ENCODE data around the gene NEB. TPM values are rescaled to one million over a fixed set of nuclear protein-coding genes. Genes with fewer than 3 reads are reported as not detected.

NEB gene
- total RNA-seq, 1 donor from 2014 or later: 5.0 TPM

DNA sequence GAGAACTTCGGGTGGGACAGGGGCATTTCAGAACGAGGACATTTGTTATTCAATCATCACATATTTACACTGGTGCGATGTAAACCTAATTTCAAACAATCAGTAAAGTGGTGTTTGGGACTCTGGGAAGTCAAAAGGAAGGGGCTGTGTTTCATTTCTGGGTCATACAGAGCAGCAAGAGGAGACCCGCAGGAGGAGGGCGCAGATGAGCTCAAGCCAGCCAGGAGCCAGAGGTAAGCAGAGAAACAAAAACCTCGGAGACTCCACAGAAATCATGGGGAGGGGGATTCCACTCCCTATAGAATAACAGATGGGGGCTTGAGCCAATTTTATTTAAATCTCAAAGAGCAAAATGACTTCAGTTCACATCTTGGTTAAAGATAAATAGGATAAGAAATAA lies 55.4 kb downstream of the NEB start:
- Mint-ChIP-seq H3K27me3 (peaks cover 20% of the 10 kb centered on the region), H3K4me1 (ENCODE audit: unreplicated experiment) (no peaks in the 10 kb centered on the region), H3K36me3 (no peaks in the 10 kb centered on the region), H3K9me3 (no peaks in the 10 kb centered on the region), H3K4me3 (no peak overlapping the region), H3K27ac (no peak overlapping the region)
- TF ChIP-seq, protein P1, sequence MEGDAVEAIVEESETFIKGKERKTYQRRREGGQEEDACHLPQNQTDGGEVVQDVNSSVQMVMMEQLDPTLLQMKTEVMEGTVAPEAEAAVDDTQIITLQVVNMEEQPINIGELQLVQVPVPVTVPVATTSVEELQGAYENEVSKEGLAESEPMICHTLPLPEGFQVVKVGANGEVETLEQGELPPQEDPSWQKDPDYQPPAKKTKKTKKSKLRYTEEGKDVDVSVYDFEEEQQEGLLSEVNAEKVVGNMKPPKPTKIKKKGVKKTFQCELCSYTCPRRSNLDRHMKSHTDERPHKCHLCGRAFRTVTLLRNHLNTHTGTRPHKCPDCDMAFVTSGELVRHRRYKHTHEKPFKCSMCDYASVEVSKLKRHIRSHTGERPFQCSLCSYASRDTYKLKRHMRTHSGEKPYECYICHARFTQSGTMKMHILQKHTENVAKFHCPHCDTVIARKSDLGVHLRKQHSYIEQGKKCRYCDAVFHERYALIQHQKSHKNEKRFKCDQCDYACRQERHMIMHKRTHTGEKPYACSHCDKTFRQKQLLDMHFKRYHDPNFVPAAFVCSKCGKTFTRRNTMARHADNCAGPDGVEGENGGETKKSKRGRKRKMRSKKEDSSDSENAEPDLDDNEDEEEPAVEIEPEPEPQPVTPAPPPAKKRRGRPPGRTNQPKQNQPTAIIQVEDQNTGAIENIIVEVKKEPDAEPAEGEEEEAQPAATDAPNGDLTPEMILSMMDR (conservative IDR thresholded peaks at IDR 0.05): no peak
- no peak for DNase-seq (ENCODE audit: extremely low spot score, unreplicated experiment)

DNA sequence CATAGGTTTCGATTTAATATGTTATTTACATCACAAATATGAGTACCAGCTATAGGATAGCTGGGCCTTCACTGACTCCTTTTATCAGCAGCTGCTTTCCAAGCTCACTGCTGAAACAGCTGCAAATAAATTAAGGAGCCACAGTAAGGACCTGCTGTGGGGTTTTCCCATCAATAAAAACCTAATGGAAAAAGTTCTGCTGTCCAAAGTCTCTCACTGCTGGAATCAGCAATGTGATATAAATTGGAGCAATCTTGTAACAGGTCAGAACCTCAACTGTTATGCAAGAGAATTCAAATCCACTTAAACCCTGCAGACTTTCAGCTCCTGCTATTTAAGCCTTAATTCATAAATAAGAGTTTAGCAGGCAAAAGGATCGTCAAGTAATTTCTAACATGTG lies 61.3 kb downstream of the NEB start:
- Mint-ChIP-seq H3K27me3 (peaks cover 14% of the 10 kb centered on the region), H3K27ac (no peak overlapping the region), H3K4me3 (no peak overlapping the region), H3K4me1 (ENCODE audit: unreplicated experiment) (peaks cover 13% of the 10 kb centered on the region), H3K9me3 (no peaks in the 10 kb centered on the region), H3K36me3 (no peaks in the 10 kb centered on the region)
- TF ChIP-seq, protein P1 (conservative IDR thresholded peaks at IDR 0.05): no peak
- no peak for DNase-seq (ENCODE audit: extremely low spot score, unreplicated experiment)

DNA sequence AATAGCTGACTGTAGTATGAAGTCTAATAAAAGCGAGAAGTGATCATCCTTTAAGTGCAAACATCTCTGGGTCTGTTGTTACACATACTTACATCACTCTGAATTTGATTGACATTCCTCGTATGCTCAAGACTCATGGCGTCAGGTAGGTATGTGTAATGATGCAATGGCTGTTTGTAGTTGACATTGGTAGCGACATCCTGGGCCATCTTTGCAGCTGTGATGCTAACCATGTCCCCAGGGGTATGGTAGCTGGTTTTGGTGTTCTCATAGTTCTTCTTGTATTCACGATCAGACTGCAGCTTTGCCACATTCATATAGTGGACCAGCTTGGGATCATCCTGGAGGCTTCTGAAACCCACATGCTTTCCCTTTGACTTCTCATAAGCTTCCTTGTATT lies 62.0 kb downstream of the NEB start:
- H3K9me3 Mint-ChIP-seq: no peaks in the 10 kb centered on the region
- H3K4me3 Mint-ChIP-seq: no peak overlapping the region
- H3K36me3 Mint-ChIP-seq: no peaks in the 10 kb centered on the region
- DNase-seq (ENCODE audit: extremely low spot score, unreplicated experiment): no peak
- peaks cover 8% of the 10 kb centered on the region for H3K27me3 Mint-ChIP-seq
- H3K4me1 Mint-ChIP-seq (ENCODE audit: unreplicated experiment): peaks cover 13% of the 10 kb centered on the region
- TF ChIP-seq, protein P1 (conservative IDR thresholded peaks at IDR 0.05): no peak
- no peak overlapping the region for H3K27ac Mint-ChIP-seq

DNA sequence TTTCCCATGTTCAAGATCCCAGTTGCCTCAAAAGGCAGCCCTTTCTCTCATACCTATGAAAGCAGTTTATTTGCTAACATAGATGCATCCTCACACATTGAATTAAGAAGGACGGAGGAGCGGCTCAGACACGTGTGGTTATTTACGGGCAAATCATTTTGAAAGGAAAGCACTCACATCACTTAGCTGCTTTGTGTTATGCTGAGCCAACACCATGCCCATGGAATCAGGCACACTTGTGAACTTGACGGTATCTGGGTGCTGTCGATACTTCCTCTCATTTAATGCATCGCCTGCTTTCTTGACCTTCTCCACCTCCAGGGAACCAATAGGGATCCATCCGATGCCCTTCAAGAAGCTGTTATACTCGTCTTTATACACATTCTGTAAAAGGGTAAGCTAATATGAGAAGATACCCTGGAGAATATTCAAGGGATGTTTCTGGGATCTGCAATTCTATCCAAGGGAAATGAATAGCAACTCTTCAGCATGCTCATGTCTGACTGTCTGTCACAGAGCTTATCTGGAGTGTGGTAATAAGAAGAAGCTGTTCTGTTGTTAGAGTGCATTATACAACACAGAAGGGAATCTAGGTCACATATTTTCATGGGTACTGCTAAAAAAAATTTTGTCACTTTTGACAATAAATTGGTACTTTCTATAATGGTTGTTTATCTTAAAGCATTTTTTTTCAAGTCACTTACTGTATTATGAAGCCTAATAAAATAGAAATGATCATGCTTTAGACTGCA lies 63.3 kb downstream of the NEB start:
- Mint-ChIP-seq H3K36me3 (no peaks in the 10 kb centered on the region), H3K27me3 (no peaks in the 10 kb centered on the region), H3K27ac (no peak overlapping the region), H3K4me1 (ENCODE audit: unreplicated experiment) (peaks cover 13% of the 10 kb centered on the region), H3K9me3 (no peaks in the 10 kb centered on the region), H3K4me3 (no peak overlapping the region)
- TF ChIP-seq, protein P1 (conservative IDR thresholded peaks at IDR 0.05): no peak
- DNase-seq (ENCODE audit: extremely low spot score, unreplicated experiment): no peak

DNA sequence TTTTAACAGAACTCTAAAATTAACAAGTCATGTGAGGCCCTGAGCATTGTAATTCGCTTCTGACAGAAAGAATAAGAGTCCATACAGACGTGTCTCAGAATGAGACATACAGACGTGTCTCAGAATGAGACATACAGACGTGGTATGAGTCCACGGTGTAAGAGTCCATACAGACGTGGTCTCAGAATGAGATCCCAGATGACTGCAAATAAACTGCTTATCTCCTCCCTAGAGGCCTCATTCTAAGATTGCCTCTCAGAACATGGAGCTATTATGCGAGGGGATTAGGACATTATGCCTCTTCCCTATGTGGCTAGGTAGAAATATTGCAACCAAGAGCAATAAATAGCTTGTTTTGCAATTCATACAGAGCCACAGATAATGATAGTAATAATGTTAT lies 63.9 kb downstream of the NEB start:
- Mint-ChIP-seq H3K4me1 (ENCODE audit: unreplicated experiment) (peaks cover 13% of the 10 kb centered on the region), H3K27me3 (no peaks in the 10 kb centered on the region), H3K4me3 (no peak overlapping the region), H3K27ac (no peak overlapping the region), H3K36me3 (no peaks in the 10 kb centered on the region), H3K9me3 (no peaks in the 10 kb centered on the region)
- no peak for DNase-seq (ENCODE audit: extremely low spot score, unreplicated experiment)
- TF ChIP-seq, protein P1 (conservative IDR thresholded peaks at IDR 0.05): no peak

Data from type B pancreatic cell (in vitro differentiated cells).